Cardiac muscle cell (in vitro differentiated cells and primary cell): ENCODE results near the gene RIMBP2. TPM values are rescaled to one million over a fixed set of nuclear protein-coding genes. Genes with fewer than 3 reads are reported as not detected.

ENCODE experiments used
- DNase-seq, 2 donors: peaks; one replicate each; pipeline versions ENCODE4 v3.0.0 to v3.0.0-alpha.2; 2010 to 2017; ENCODE audit warnings: low read depth in 1 of 2, low spot score in 1 of 2
- H3K27ac ChIP-seq: fragments of 200-600 bp; sonication (generic); 2 replicates; pipeline ENCODE4 v1.5.1; 2016
- H3K27me3 ChIP-seq: fragments of 200-600 bp; sonication (generic); 2 replicates; pipeline ENCODE4 v1.6.0; 2016; ENCODE audit warnings: control low read depth
- H3K36me3 ChIP-seq: fragments of 200-600 bp; sonication (generic); 2 replicates; pipeline ENCODE4 v1.5.1; 2016; ENCODE audit warnings: control low read depth
- H3K4me1 ChIP-seq: fragments of 200-600 bp; sonication (generic); 2 replicates; pipeline ENCODE4 v1.8.1; 2017; ENCODE audit warnings: low read depth, mild to moderate bottlenecking, mixed run types
- H3K4me3 ChIP-seq: fragments of 200-600 bp; sonication (generic); 2 replicates; pipeline ENCODE4 v1.5.1; 2016; ENCODE audit warnings: mild to moderate bottlenecking
- H3K9me3 ChIP-seq: fragments of 200-600 bp; sonication (generic); 2 replicates; pipeline ENCODE4 v1.5.1; 2017; ENCODE audit warnings: low read depth, mild to moderate bottlenecking, control low read depth
- CTCF ChIP-seq: IDR thresholded peaks from 2 replicates; pipeline ENCODE4 v1.5.1; 2012; ENCODE audit warnings: low read depth, mild to moderate bottlenecking, low read length
- polyA plus RNA-seq: library from polyadenylated mRNA; unstranded; fragments of >200 nt; fragmentation: Nextera tagmentation; extraction: Ambion mirVana; gene quantifications from 2 replicates; pipeline ENCODE4 v1.2.1, GENCODE V29; 2016
- total RNA-seq: library from RNA; depleted of rRNA; stranded (reverse); fragments of >200 nt; gene quantifications from 2 replicates; pipeline ENCODE4 v1.2.3, GENCODE V29; 2016

RIMBP2 gene
- total and polyA plus RNA-seq, 2 experiments from 2014 or later = 2.6 to 10.5 TPM

GRCh38 chr12:130490674-130491073 lies 225.4 kb downstream of the RIMBP2 start:
- Histone ChIP-seq H3K4me3 (no peak overlapping the region), H3K9me3 (no peaks in the 10 kb centered on the region), H3K4me1 (peaks cover 21% of the 10 kb centered on the region), H3K27me3 (no peaks in the 10 kb centered on the region), H3K27ac (peak overlapping the region; percentile 93), H3K36me3 (no peaks in the 10 kb centered on the region)
- no peak for DNase-seq
- TF ChIP-seq CTCF = no peak

- H3K4me1 ChIP-seq = peaks cover 21% of the 10 kb centered on the region
- no peaks in the 10 kb centered on the region for H3K36me3 ChIP-seq
- H3K27me3 ChIP-seq = no peaks in the 10 kb centered on the region
- H3K9me3 ChIP-seq = no peaks in the 10 kb centered on the region
- H3K27ac ChIP-seq = no peak overlapping the region
- DNase-seq = no peak
- no peak for TF ChIP-seq CTCF
- no peak overlapping the region for H3K4me3 ChIP-seq
Measured at GRCh38 chr12:130489293-130489692, 226.8 kb downstream of the RIMBP2 start.

- no peak overlapping the region for H3K27ac ChIP-seq
- TF ChIP-seq CTCF = no peak
- H3K4me3 ChIP-seq = no peak overlapping the region
- H3K4me1 ChIP-seq = peaks cover 21% of the 10 kb centered on the region
- no peaks in the 10 kb centered on the region for H3K36me3 ChIP-seq
- DNase-seq = no peak
- no peaks in the 10 kb centered on the region for H3K9me3 ChIP-seq
- no peaks in the 10 kb centered on the region for H3K27me3 ChIP-seq
Measured at GRCh38 chr12:130488358-130488710, 227.8 kb downstream of the RIMBP2 start.

GRCh38 chr12:130487636-130488357 lies 228.3 kb downstream of the RIMBP2 start:
- no peak for DNase-seq
- Histone ChIP-seq H3K9me3 (no peaks in the 10 kb centered on the region), H3K27ac (no peak overlapping the region), H3K36me3 (no peaks in the 10 kb centered on the region), H3K4me3 (no peak overlapping the region), H3K27me3 (no peaks in the 10 kb centered on the region), H3K4me1 (peaks cover 21% of the 10 kb centered on the region)
- TF ChIP-seq CTCF = no peak

- DNase-seq = no peak
- Histone ChIP-seq H3K4me3 (no peak overlapping the region), H3K27me3 (no peaks in the 10 kb centered on the region), H3K36me3 (no peaks in the 10 kb centered on the region), H3K4me1 (peaks cover 15% of the 10 kb centered on the region), H3K27ac (no peak overlapping the region), H3K9me3 (no peaks in the 10 kb centered on the region)
- no peak for TF ChIP-seq CTCF
Measured at GRCh38 chr12:130486891-130487416, 229.1 kb downstream of the RIMBP2 start.
